ENCODE results near the gene ARRB2. TPM values are rescaled to one million over a fixed set of nuclear protein-coding genes. Genes with fewer than 3 reads are reported as not detected.
A peak's percentile ranks its signal among the peaks of the same experiment; 100 is the strongest.

ARRB2 gene
- total RNA-seq, 3 donors from 2014 or later (not counting 1 experiment from before 2014, with no cell fraction given) = 314 to 374 (median 335) TPM

DNA sequence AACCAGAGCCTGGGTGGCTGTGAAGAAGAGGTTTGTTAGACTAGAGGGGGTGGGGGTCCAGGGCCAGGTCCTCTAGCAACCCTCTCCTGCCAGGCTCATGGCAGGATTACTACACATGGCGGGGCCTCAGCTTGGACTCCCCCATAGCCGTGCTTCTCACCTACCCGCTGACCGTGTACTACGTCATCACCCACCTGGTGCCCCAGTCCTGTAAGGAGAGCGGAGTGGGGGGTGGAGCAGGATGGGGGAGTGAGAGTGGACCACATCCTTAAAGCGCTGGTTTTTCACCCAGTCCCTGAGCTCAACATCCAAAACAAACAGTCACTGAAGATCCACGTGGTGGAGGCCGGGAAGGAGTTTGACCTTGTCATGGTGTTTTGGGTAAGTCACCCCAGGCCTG lies 33.5 kb downstream of the ARRB2 start:
- H3K27me3 Mint-ChIP-seq (ENCODE audit: low read depth in 2 of 2) = peaks cover 24 to 57% of the 10 kb centered on the region in 2 donors
- TF ChIP-seq, protein P1, sequence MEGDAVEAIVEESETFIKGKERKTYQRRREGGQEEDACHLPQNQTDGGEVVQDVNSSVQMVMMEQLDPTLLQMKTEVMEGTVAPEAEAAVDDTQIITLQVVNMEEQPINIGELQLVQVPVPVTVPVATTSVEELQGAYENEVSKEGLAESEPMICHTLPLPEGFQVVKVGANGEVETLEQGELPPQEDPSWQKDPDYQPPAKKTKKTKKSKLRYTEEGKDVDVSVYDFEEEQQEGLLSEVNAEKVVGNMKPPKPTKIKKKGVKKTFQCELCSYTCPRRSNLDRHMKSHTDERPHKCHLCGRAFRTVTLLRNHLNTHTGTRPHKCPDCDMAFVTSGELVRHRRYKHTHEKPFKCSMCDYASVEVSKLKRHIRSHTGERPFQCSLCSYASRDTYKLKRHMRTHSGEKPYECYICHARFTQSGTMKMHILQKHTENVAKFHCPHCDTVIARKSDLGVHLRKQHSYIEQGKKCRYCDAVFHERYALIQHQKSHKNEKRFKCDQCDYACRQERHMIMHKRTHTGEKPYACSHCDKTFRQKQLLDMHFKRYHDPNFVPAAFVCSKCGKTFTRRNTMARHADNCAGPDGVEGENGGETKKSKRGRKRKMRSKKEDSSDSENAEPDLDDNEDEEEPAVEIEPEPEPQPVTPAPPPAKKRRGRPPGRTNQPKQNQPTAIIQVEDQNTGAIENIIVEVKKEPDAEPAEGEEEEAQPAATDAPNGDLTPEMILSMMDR (IDR thresholded peaks at IDR 0.05) = no peak
- H3K36me3 Mint-ChIP-seq = no peaks in the 10 kb centered on the region
- H3K27ac Mint-ChIP-seq = no peak overlapping the region
- ATAC-seq (no peak), DNase-seq (no peak)
- H3K4me3 ChIP-seq (ENCODE audit: low read length) = no peak overlapping the region
- H3K4me1 Mint-ChIP-seq = peaks cover 20 to 36% of the 10 kb centered on the region in 2 donors
- intact Hi-C loops (cut with micrococcal nuclease) = no loop called here
- no peaks in the 10 kb centered on the region for H3K9me3 ChIP-seq (ENCODE audit: control insufficient read depth, insufficient read depth, low read length)
- no peak overlapping the region for H3K4me3 Mint-ChIP-seq
- H3K4me1 ChIP-seq (ENCODE audit: control insufficient read depth, insufficient read depth, low read length) = peaks cover 25% of the 10 kb centered on the region
- H3K27ac ChIP-seq (ENCODE audit: low read length) = no peak overlapping the region
- peaks cover 19% of the 10 kb centered on the region for H3K27me3 ChIP-seq (ENCODE audit: control insufficient read depth, insufficient read depth, low read length)
- no peaks in the 10 kb centered on the region for H3K9me3 Mint-ChIP-seq
- H3K36me3 ChIP-seq (ENCODE audit: control insufficient read depth, insufficient read depth, low read length) = no peaks in the 10 kb centered on the region
- 91% methylated on average over 8 of the region's 9 CpGs for WGBS (ENCODE audit: insufficient coverage)

DNA sequence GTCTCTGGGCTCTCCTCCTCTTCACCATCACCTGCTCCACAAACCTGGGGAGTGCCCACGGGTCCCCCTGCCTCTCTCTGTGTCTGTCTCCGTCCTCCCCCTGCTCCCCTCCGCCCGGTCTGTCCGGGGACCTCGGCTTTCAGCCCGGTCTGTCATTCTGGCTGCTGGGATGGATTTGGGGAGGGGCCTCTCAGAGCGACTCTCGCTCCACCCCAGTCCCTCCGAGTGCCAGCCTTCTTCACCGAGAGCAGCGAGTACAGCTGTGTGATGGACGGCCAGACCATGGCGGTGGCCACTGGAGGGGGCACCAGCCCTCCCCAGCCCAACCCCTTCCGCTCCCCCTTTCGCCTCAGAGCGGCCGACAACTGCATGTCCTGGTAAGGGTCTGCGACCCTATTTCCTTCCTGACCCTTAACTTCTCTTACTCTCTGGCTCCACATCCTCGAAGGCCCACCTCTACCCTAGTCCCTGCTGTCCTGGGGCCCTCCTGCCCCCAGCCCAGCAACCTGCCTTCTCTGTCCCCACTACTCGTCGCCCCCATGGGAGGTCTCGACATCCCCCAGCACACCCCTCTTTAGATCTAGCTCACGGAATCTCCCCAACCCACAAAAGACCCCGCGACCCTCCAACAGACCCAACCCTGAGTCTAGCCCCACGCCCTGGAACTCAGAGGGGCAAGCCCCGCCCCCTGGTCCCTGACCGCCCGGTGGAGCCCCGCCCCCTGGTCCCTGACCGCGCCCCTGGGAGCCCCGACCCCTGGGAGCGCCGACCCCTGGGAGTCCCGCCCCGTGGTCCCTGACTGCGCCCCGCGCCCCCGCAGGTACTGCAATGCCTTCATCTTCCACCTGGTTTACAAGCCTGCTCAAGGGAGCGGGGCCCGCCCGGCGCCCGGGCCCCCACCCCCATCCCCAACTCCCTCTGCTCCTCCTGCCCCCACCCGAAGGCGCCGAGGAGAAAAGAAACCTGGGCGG lies 34.9 kb downstream of the ARRB2 start:
- peaks cover 15 to 29% of the 10 kb centered on the region in 2 donors for H3K4me1 Mint-ChIP-seq
- Histone ChIP-seq H3K27me3 (ENCODE audit: control insufficient read depth, insufficient read depth, low read length) (peaks cover 14% of the 10 kb centered on the region), H3K9me3 (ENCODE audit: control insufficient read depth, insufficient read depth, low read length) (no peaks in the 10 kb centered on the region), H3K36me3 (ENCODE audit: control insufficient read depth, insufficient read depth, low read length) (no peaks in the 10 kb centered on the region), H3K4me3 (ENCODE audit: low read length) (no peak overlapping the region), H3K27ac (ENCODE audit: low read length) (no peak overlapping the region), H3K4me1 (ENCODE audit: control insufficient read depth, insufficient read depth, low read length) (peaks cover 15% of the 10 kb centered on the region)
- H3K27me3 Mint-ChIP-seq (ENCODE audit: low read depth in 2 of 2) = peaks cover 28 to 56% of the 10 kb centered on the region in 2 donors
- no peak overlapping the region for H3K4me3 Mint-ChIP-seq
- no peaks in the 10 kb centered on the region for H3K9me3 Mint-ChIP-seq
- DNase-seq (no peak), ATAC-seq (peak in 1 of 3 donors; percentile 28)
- WGBS (ENCODE audit: insufficient coverage) = 23% methylated on average over 47 of the region's 51 CpGs
- H3K36me3 Mint-ChIP-seq = no peaks in the 10 kb centered on the region
- peak overlapping the region in 1 of 2 donors; percentile 22 for H3K27ac Mint-ChIP-seq
- intact Hi-C loops (cut with micrococcal nuclease) = no loop called here
- TF ChIP-seq, protein P1 (IDR thresholded peaks at IDR 0.05) = no peak

DNA sequence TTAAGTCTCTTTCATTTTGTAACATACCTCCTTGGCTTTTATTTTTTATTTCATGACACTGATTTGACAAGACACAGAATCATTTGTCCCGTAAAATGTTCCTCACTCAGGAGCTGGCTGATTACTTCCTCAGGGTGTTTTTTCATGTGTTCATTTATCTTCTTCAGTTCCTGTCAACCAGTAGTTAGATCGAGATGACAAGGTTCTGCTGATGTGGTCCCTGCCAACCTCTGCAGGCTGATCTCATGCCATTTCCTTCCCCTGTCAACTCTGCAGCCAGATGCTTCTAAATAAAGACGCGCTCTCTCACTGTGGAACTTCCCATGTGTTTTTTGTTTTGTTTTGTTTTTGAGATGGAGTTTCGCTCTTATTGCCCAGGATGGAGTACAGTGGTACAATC lies 37.4 kb downstream of the ARRB2 start:
- ATAC-seq = peak; percentile 49 to 77 (median 75)
- H3K27ac Mint-ChIP-seq = peak overlapping the region in 1 of 2 donors; percentile 62
- intact Hi-C loops (cut with micrococcal nuclease) = no loop called here
- Histone ChIP-seq H3K36me3 (ENCODE audit: control insufficient read depth, insufficient read depth, low read length) (no peaks in the 10 kb centered on the region), H3K27me3 (ENCODE audit: control insufficient read depth, insufficient read depth, low read length) (peaks cover 14% of the 10 kb centered on the region), H3K4me1 (ENCODE audit: control insufficient read depth, insufficient read depth, low read length) (peaks cover 13% of the 10 kb centered on the region), H3K9me3 (ENCODE audit: control insufficient read depth, insufficient read depth, low read length) (no peaks in the 10 kb centered on the region), H3K27ac (ENCODE audit: low read length) (no peak overlapping the region), H3K4me3 (ENCODE audit: low read length) (no peak overlapping the region)
- peaks cover 13 to 22% of the 10 kb centered on the region in 2 donors for H3K4me1 Mint-ChIP-seq
- H3K36me3 Mint-ChIP-seq = no peaks in the 10 kb centered on the region
- no peaks in the 10 kb centered on the region for H3K9me3 Mint-ChIP-seq
- peak overlapping the region; percentile 39 for H3K4me3 Mint-ChIP-seq
- WGBS (ENCODE audit: insufficient coverage) = under 1% methylated on average over 5 of the region's 5 CpGs
- peaks cover 34 to 43% of the 10 kb centered on the region in 2 donors for H3K27me3 Mint-ChIP-seq (ENCODE audit: low read depth in 2 of 2)
- DNase-seq = peak in 1 of 2 donors; percentile 72
- TF ChIP-seq, protein P1 (IDR thresholded peaks at IDR 0.05) = no peak
